MM.1S (cell line): ENCODE measurements around the gene COPS9.

Source experiments
- CTCF ChIP-seq: fragments of 300-600 bp; sonication (generic); IDR thresholded peaks from 2 replicates; pipeline ENCODE4 v1.5.1; 2016; ENCODE audit warnings: antibody characterized with exemption, low read length, mixed read lengths
- EZH2phosphoT487 ChIP-seq: fragments of 300-600 bp; sonication (generic); IDR thresholded peaks from 2 replicates; pipeline ENCODE4 v1.6.1; 2018; ENCODE audit warnings: antibody characterized with exemption, low read length

GRCh38 chr2:240134466-240134865 lies 1.6 kb downstream of the COPS9 start:
- TF ChIP-seq CTCF = no peak
- no peak for TF ChIP-seq EZH2phosphoT487
